DOHH2 (cell line): ENCODE results near the gene C4orf17.

Experiments used
- H3F3A ChIP-seq: fragments of 200-600 bp; sonication (generic), shearing (Covaris generic); 2 replicates; pipeline ENCODE4 v1.6.0; 2016; ENCODE audit warnings: antibody characterized with exemption, mild to moderate bottlenecking; ENCODE audit not compliant: control insufficient read depth, insufficient read depth
- H3K27ac ChIP-seq: fragments of 200-600 bp; sonication (generic); 2 replicates; pipeline ENCODE4 v1.5.1; 2014; ENCODE audit warnings: low read depth, mild to moderate bottlenecking, low read length, moderate library complexity
- H3K27me3 ChIP-seq: fragments of 200-600 bp; sonication (generic); 2 replicates; pipeline ENCODE4 v1.6.1; 2014; ENCODE audit warnings: mild to moderate bottlenecking, low read length, mixed read lengths; ENCODE audit not compliant: control insufficient read depth
- H3K36me3 ChIP-seq: fragments of 200-600 bp; sonication (generic); 2 replicates; pipeline ENCODE4 v1.6.1; 2014; ENCODE audit warnings: mild to moderate bottlenecking, low read length, moderate library complexity, mixed read lengths; ENCODE audit not compliant: control insufficient read depth
- H3K4me1 ChIP-seq: fragments of 200-600 bp; sonication (generic); 2 replicates; pipeline ENCODE4 v1.6.1; 2014; ENCODE audit warnings: mild to moderate bottlenecking, low read length, mixed read lengths; ENCODE audit not compliant: control insufficient read depth
- H3K4me2 ChIP-seq: fragments of 200-600 bp; sonication (generic); 2 replicates; pipeline ENCODE4 v1.6.0; 2014; ENCODE audit warnings: mild to moderate bottlenecking, low read length, moderate library complexity
- H3K4me3 ChIP-seq: fragments of 200-600 bp; sonication (generic); 2 replicates; pipeline ENCODE4 v1.5.1; 2014; ENCODE audit warnings: mild to moderate bottlenecking, low read length, mixed read lengths
- H3K79me2 ChIP-seq: fragments of 200-600 bp; sonication (generic); 2 replicates; pipeline ENCODE4 v1.6.1; 2014; ENCODE audit warnings: mild to moderate bottlenecking, low read length, mixed read lengths; ENCODE audit not compliant: control insufficient read depth
- H3K9me2 ChIP-seq: fragments of 200-600 bp; sonication (generic); replicated peaks from 2 replicates; pipeline ENCODE4 v1.6.1; 2014; ENCODE audit warnings: mild to moderate bottlenecking, low read length, mixed read lengths; ENCODE audit not compliant: control insufficient read depth
- H3K9me3 ChIP-seq: fragments of 200-600 bp; sonication (generic); 2 replicates; pipeline ENCODE4 v1.6.1; 2014; ENCODE audit warnings: antibody characterized with exemption, low read length, mixed read lengths; ENCODE audit not compliant: control insufficient read depth, insufficient read depth
- H4K20me1 ChIP-seq: fragments of 200-600 bp; sonication (generic); 2 replicates; pipeline ENCODE4 v1.6.0; 2014; ENCODE audit warnings: low read depth, mild to moderate bottlenecking, antibody characterized with exemption, low read length, moderate library complexity; ENCODE audit not compliant: control insufficient read depth, insufficient read depth
- CTCF ChIP-seq: fragments of 200-600 bp; sonication (generic); IDR thresholded peaks from one replicate; pipeline ENCODE4 v1.5.1; 2014; ENCODE audit warnings: antibody characterized with exemption, mild to moderate bottlenecking, low read depth, low read length; ENCODE audit not compliant: poor library complexity, severe bottlenecking
- EZH2phosphoT487 ChIP-seq: fragments of 200-600 bp; sonication (generic); IDR thresholded peaks from 2 replicates; pipeline ENCODE4 v1.6.1; 2017; ENCODE audit warnings: borderline replicate concordance, mild to moderate bottlenecking, antibody characterized with exemption, low read length, moderate library complexity, mixed read lengths

Gene C4orf17

DNA sequence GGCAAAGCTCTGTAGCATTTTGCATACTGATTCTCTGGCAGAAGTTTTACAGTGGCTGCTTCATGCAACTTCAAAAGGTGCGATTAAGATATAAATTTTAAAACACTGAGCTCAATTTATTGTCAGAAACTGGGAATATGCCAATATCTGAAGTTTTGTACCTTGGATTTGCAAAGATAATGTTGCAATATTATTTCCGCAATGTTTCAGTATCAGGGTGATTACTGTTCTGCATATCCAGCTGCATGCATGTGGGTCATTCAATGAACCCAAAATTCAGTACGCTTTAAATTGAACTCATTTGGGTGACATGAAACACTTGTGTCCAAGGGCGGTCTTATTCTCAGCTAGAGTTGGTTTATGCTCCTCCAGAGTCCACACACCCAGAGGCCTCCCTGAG is 26.9 kb downstream of the C4orf17 start:
- H3K9me3 ChIP-seq: no peaks in the 10 kb centered on the region
- H3K36me3 ChIP-seq: no peaks in the 10 kb centered on the region
- no peak overlapping the region for H3K4me2 ChIP-seq
- no peaks in the 10 kb centered on the region for H3K79me2 ChIP-seq
- no peaks in the 10 kb centered on the region for H3K9me2 ChIP-seq
- H3K4me1 ChIP-seq: no peaks in the 10 kb centered on the region
- H3F3A ChIP-seq: no peaks in the 10 kb centered on the region
- no peak overlapping the region for H3K27ac ChIP-seq
- peaks cover 8% of the 10 kb centered on the region; the same call in 1 of the 2 replicates for H3K27me3 ChIP-seq
- H3K4me3 ChIP-seq: no peak overlapping the region
- no peaks in the 10 kb centered on the region for H4K20me1 ChIP-seq
- TF ChIP-seq EZH2phosphoT487: no peak
- no peak for TF ChIP-seq CTCF

DNA sequence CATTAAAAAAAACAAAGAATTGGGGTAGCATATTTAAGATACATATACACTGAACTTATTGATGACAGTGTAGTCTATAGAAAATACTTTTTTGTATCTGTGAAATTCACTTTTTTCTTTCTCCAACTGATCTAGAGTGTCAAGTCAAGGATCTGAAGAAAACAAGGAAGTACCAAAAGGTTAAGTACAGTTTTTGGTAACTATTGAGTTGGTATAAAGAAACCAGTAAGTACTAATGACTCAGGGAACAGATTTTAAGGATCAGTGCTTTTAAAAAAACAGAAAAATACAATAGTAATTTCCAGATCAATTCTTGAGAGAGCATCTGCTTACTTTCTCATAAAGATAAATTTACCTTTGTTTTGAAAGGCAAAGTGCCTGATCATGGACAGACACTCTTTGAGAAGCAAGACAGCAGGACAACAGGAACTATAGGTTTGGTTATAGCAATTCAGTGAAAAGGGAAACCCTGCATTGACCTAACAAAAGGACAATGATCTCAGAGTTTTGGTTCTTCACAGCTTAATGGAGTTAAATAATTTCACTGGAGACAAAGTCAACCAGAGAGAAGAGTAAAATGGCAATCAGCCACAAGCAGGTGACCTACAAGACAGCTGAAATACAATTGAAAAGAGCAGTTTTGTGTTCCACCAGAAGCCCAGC is 29.6 kb downstream of the C4orf17 start:
- no peak overlapping the region for H3K27ac ChIP-seq
- no peaks in the 10 kb centered on the region for H3K79me2 ChIP-seq
- H3K4me1 ChIP-seq: no peaks in the 10 kb centered on the region
- TF ChIP-seq EZH2phosphoT487 (no peak), CTCF (no peak)
- no peaks in the 10 kb centered on the region for H3K9me3 ChIP-seq
- H3K36me3 ChIP-seq: no peaks in the 10 kb centered on the region
- H3K9me2 ChIP-seq: no peaks in the 10 kb centered on the region
- no peak overlapping the region for H3K4me3 ChIP-seq
- no peak overlapping the region for H3K4me2 ChIP-seq
- peaks cover 8% of the 10 kb centered on the region; the same call in 1 of the 2 replicates for H3K27me3 ChIP-seq
- H3F3A ChIP-seq: no peaks in the 10 kb centered on the region
- no peaks in the 10 kb centered on the region for H4K20me1 ChIP-seq

GRCh38 chr4:99552872-99553271 is 42.1 kb downstream of the C4orf17 start:
- Histone ChIP-seq H3K4me3 (no peak overlapping the region), H3K4me2 (no peak overlapping the region), H4K20me1 (no peaks in the 10 kb centered on the region), H3K27me3 (no peaks in the 10 kb centered on the region), H3K9me3 (no peaks in the 10 kb centered on the region), H3K36me3 (peaks cover 4% of the 10 kb centered on the region; the same call in 1 of the 2 replicates), H3K9me2 (no peaks in the 10 kb centered on the region), H3K4me1 (no peaks in the 10 kb centered on the region), H3K27ac (no peak overlapping the region), H3F3A (no peaks in the 10 kb centered on the region), H3K79me2 (no peaks in the 10 kb centered on the region)
- no peak for TF ChIP-seq CTCF
- TF ChIP-seq EZH2phosphoT487: no peak
